Smooth muscle cell (in vitro differentiated cells): ENCODE data around the gene RPL22. TPM values are rescaled to one million over a fixed set of nuclear protein-coding genes. Genes with fewer than 3 reads are reported as not detected.

ENCODE experiments used
- DNase-seq: peaks from one replicate; lab custom pipeline; 2025; ENCODE audit not compliant: unreplicated experiment; lab: John Stamatoyannopoulos, UW
- H2AFZ ChIP-seq: fragments of 200-600 bp; sonication (generic); 2 replicates; pipeline ENCODE4 v1.6.0; 2016; ENCODE audit warnings: antibody characterized with exemption, low read depth, mild to moderate bottlenecking
- H3F3A ChIP-seq: fragments of 200-600 bp; sonication (generic); 2 replicates; pipeline ENCODE4 v1.6.0; 2017; ENCODE audit warnings: antibody characterized with exemption, low read depth
- H3K27ac ChIP-seq: fragments of 200-600 bp; sonication (generic); 2 replicates; pipeline ENCODE4 v1.5.1; 2016; ENCODE audit warnings: low read depth, mild to moderate bottlenecking
- H3K27me3 ChIP-seq: fragments of 200-600 bp; sonication (generic); 2 replicates; pipeline ENCODE4 v1.6.1; 2016; ENCODE audit warnings: low read depth, mild to moderate bottlenecking
- H3K36me3 ChIP-seq: fragments of 200-600 bp; sonication (generic); 2 replicates; pipeline ENCODE4 v1.5.1; 2016; ENCODE audit warnings: low read depth
- H3K4me1 ChIP-seq: fragments of 200-600 bp; sonication (generic); 2 replicates; pipeline ENCODE4 v1.5.1; 2016; ENCODE audit warnings: low read depth
- H3K4me2 ChIP-seq: fragments of 200-600 bp; sonication (generic); 2 replicates; pipeline ENCODE4 v1.6.0; 2016; ENCODE audit warnings: mild to moderate bottlenecking
- H3K4me3 ChIP-seq: fragments of 200-600 bp; sonication (generic); 2 replicates; pipeline ENCODE4 v1.5.1; 2016; ENCODE audit warnings: mild to moderate bottlenecking
- H3K79me2 ChIP-seq: fragments of 200-600 bp; sonication (generic); 2 replicates; pipeline ENCODE4 v1.6.0; 2016; ENCODE audit warnings: low read depth, mild to moderate bottlenecking
- H3K9ac ChIP-seq: fragments of 200-600 bp; sonication (generic); 2 replicates; pipeline ENCODE4 v1.6.0; 2016; ENCODE audit warnings: low read depth
- H3K9me3 ChIP-seq: fragments of 200-600 bp; sonication (generic); replicated peaks from 2 replicates; pipeline ENCODE4 v1.5.1; 2016; ENCODE audit warnings: low read depth
- H4K20me1 ChIP-seq: fragments of 200-600 bp; sonication (generic); 2 replicates; pipeline ENCODE4 v1.6.0; 2016; ENCODE audit warnings: low read depth
- CTCF ChIP-seq: fragments of 200-600 bp; sonication (generic); IDR thresholded peaks from 2 replicates; pipeline ENCODE4 v1.5.1; 2017; ENCODE audit warnings: borderline replicate concordance, mild to moderate bottlenecking, antibody characterized with exemption; ENCODE audit not compliant: insufficient read depth, poor library complexity, severe bottlenecking
- WGBS: methylation state at CpG from one replicate; pipeline ENCODE4 v1.1.7; 2016; ENCODE audit warnings: low lambda C conversion rate; 5-methylcytosine and 5-hydroxymethylcytosine counted together
- polyA plus RNA-seq: library from polyadenylated mRNA; unstranded; fragments of >200 nt; fragmentation: Nextera tagmentation; extraction: Ambion mirVana; gene quantifications from 2 replicates; pipeline ENCODE4 v1.2.1, GENCODE V29; 2016
- total RNA-seq: library from RNA; depleted of rRNA; stranded (reverse); fragments of >200 nt; gene quantifications from 2 replicates; pipeline ENCODE4 v1.2.3, GENCODE V29; 2014

RPL22 gene
- total and polyA plus RNA-seq, 2 experiments from 2014 or later: 108 TPM

DNA sequence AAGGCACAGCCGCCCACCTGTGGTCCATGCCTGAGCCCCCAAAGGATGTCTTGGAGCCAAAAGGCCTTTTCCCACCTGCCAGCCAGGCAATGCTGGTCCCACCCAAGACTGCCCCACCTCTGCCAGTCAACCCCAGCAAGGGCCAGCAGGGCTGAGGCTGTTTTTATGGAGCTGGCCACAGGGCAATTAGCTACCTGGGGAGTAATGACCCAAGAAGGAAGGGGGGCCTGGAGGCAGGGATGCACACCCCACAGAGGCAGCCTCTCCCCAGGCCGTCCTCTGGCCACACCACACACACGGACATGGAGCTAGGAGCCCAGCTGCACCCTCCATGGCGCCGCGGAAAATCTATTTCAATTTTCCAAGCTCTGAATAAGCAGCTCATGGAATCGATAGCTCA lies 46.5 kb downstream of the RPL22 start:
- Histone ChIP-seq H4K20me1 (no peaks in the 10 kb centered on the region), H3K36me3 (no peaks in the 10 kb centered on the region), H3F3A (no peaks in the 10 kb centered on the region), H3K79me2 (no peaks in the 10 kb centered on the region), H3K27me3 (peaks cover 18% of the 10 kb centered on the region), H3K4me3 (no peak overlapping the region), H3K4me1 (no peaks in the 10 kb centered on the region), H3K27ac (no peak overlapping the region), H3K4me2 (no peak overlapping the region), H3K9me3 (no peaks in the 10 kb centered on the region), H2AFZ (no peak overlapping the region), H3K9ac (no peak overlapping the region)
- DNase-seq: no peak
- WGBS: 91% methylated on average over 7 of the region's 7 CpGs
- TF ChIP-seq CTCF: no peak

- 98% methylated on average over 11 of the region's 11 CpGs for WGBS
- Histone ChIP-seq H3K27me3 (peaks cover 25% of the 10 kb centered on the region), H3K4me3 (no peak overlapping the region), H3K9ac (no peak overlapping the region), H3K27ac (no peak overlapping the region), H3K9me3 (no peaks in the 10 kb centered on the region), H3K4me1 (no peaks in the 10 kb centered on the region), H3F3A (no peaks in the 10 kb centered on the region), H3K36me3 (no peaks in the 10 kb centered on the region), H3K4me2 (no peak overlapping the region), H2AFZ (no peak overlapping the region), H3K79me2 (no peaks in the 10 kb centered on the region), H4K20me1 (no peaks in the 10 kb centered on the region)
- TF ChIP-seq CTCF: no peak
- no peak for DNase-seq
Observed at GRCh38 chr1:6152181-6152580, 47.2 kb downstream of the RPL22 start.

- WGBS: 85% methylated on average over 9 of the region's 9 CpGs
- no peak overlapping the region for H2AFZ ChIP-seq
- no peaks in the 10 kb centered on the region for H3K36me3 ChIP-seq
- H3K9ac ChIP-seq: no peak overlapping the region
- H3K9me3 ChIP-seq: no peaks in the 10 kb centered on the region
- no peaks in the 10 kb centered on the region for H3F3A ChIP-seq
- H3K4me1 ChIP-seq: no peaks in the 10 kb centered on the region
- no peak overlapping the region for H3K4me3 ChIP-seq
- no peak overlapping the region for H3K4me2 ChIP-seq
- no peak for DNase-seq
- no peaks in the 10 kb centered on the region for H4K20me1 ChIP-seq
- no peaks in the 10 kb centered on the region for H3K79me2 ChIP-seq
- no peak for TF ChIP-seq CTCF
- H3K27ac ChIP-seq: no peak overlapping the region
- H3K27me3 ChIP-seq: peaks cover 25% of the 10 kb centered on the region
Observed at GRCh38 chr1:6151291-6151822, 48.0 kb downstream of the RPL22 start.
